A673 (cell line): Measurements from ENCODE around the gene OR9K2.
"Not testable (repeated sequence)": the region's sequence is repeated elsewhere in the genome, so short reads cannot be mapped to it uniquely, and the experiment has no call there.

Experiments used
- EZH2 ChIP-seq: fragments of 200-600 bp; sonication (generic); IDR thresholded peaks from 2 replicates; pipeline ENCODE4 v1.6.1; 2017; ENCODE audit warnings: borderline replicate concordance, low read depth, mild to moderate bottlenecking, mixed read lengths, antibody characterized with exemption, low read length; ENCODE audit not compliant: poor library complexity, severe bottlenecking
- TF ChIP-seq, protein P1 (sequence below): fragments of 300-800, 200-600 bp; sonication (generic); conservative IDR thresholded peaks from 2 replicates; pipeline ENCODE4 v1.5.1; 2017; ENCODE audit warnings: low read depth, mild to moderate bottlenecking, antibody characterized with exemption, low read length, moderate library complexity, mixed read lengths

DNA sequence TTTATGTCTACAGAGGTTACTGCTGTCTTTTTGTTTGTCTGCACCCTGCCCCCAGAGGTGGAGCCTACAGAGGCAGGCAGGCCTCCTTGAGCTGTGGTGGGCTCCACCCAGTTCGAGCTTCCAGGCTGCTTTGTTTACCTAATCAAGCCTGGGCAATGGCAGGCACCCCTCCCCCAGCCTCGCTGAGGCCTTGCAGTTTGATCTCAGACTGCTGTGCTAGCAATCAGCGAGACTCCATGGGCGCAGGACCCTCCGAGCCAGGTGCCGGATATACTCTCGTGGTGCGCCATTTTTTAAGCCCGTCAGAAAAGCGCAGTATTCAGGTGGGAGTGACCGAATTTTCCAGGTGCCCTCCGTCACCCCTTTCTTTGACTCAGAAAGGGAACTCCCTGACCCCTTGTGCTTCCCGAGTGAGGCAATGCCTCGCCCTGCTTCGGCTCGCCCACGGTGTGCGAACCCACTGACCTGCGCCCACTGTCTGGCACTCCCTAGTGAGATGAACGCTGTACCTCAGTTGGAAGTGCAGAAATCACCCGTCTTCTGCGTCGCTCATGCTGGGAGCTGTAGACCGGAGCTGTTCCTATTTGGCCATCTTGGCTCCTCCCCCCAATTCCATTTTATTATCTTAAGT, 40.9 kb downstream of the OR9K2 start:
- TF ChIP-seq, protein P1, sequence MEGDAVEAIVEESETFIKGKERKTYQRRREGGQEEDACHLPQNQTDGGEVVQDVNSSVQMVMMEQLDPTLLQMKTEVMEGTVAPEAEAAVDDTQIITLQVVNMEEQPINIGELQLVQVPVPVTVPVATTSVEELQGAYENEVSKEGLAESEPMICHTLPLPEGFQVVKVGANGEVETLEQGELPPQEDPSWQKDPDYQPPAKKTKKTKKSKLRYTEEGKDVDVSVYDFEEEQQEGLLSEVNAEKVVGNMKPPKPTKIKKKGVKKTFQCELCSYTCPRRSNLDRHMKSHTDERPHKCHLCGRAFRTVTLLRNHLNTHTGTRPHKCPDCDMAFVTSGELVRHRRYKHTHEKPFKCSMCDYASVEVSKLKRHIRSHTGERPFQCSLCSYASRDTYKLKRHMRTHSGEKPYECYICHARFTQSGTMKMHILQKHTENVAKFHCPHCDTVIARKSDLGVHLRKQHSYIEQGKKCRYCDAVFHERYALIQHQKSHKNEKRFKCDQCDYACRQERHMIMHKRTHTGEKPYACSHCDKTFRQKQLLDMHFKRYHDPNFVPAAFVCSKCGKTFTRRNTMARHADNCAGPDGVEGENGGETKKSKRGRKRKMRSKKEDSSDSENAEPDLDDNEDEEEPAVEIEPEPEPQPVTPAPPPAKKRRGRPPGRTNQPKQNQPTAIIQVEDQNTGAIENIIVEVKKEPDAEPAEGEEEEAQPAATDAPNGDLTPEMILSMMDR: not testable (repeated sequence)
- TF ChIP-seq EZH2: not testable (repeated sequence)
